Thoracic aorta endothelial cell (primary cell): ENCODE results near the gene PHYKPL. TPM values are rescaled to one million over a fixed set of nuclear protein-coding genes. Genes with fewer than 3 reads are reported as not detected.

Experiments
- total RNA-seq: library from RNA; depleted of rRNA; stranded (reverse); fragments of >200 nt; gene quantifications from 2 replicates; pipeline ENCODE4 v1.2.3, GENCODE V29; 2012

The PHYKPL gene
- 43.2 and 45.9 TPM in 2 replicates for total RNA-seq

GRCh38 chr5:178232124-178232919 lies at the start of gene PHYKPL:
PHYKPL (minus strand) TSS chr5:178232802; CDS start chr5:178232550, 252 bp downstream.

DNA sequence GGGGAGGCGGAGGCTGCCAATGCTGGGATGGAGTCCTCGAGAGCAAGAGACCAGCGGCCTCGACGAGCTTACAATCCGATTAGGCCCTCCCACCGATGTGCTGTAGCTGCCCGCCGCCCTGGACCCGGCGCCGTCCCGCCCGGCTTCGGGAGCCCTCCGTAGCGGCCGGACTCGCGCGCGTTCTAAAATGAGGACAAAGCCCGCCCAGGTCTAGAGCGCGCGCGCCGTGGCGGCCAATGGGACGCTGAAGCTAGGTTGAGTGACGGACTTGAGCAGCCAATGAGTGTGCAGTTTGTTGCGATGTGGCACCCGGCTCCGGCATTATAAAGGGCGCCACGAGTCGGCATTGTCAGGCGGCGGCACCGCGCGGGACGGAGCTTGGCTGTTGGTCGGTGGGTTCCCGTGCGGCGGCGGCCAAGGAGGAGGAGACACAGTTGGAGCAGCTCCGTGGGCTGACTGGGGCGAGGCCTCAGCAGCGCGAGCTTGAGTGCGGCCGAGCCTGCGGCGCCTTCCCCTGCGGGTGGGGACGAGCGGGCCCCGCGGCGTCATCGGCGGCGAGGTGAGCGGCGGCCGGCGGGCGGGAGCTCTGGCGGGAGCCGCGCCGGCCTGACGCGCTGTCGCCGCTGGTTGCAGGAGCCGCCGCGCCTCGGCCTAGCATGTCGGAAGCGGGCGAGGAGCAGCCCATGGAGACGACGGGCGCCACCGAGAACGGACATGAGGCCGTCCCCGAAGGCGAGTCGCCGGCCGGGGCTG lies 28.2 kb downstream of the PHYKPL start, which contains the start of gene HNRNPAB:
Gene HNRNPAB (plus strand): TSS at position 352 of the 753 bp plus-strand sequence. CDS start 305 bp downstream, at position 657.

DNA sequence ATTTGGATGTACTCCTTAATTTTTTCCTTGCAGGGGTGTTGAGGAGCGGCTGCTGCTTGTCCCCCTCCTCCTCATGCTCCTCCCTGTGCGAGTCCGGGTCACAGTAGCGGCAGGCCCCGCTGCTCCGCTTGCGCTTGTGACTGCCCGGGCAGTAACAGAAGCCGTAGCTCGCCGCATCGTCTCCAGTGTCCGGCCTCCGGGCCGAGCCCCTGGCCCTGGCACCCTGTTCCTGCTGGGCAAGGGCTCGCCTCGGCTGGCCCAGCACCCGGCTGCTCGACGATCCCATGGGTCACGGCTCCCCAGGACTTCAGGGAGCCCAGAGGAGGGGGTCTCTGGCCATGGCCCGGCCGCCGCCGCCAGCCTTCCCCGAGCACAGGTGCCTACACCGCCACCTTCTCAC lies 45.6 kb downstream of the PHYKPL start, which contains the start of gene GMCL2:
Gene GMCL2 (minus strand): TSS at position 358 of the 400 bp plus-strand sequence. CDS start 72 bp downstream, at position 286.

Other genes starting within 250 kb of the PHYKPL start
- gene PROP1, start 236.6 kb downstream of the PHYKPL start, total RNA-seq = not detected in 2 replicates
- gene N4BP3, start 119.3 kb downstream of the PHYKPL start, total RNA-seq = 16.0 and 20.8 TPM in 2 replicates
- 27.3 and 36.3 TPM in 2 replicates for gene RMND5B, start 101.8 kb downstream of the PHYKPL start, total RNA-seq
- gene NHP2, start 78.9 kb downstream of the PHYKPL start, total RNA-seq = 173 and 250 TPM in 2 replicates
- gene GMCL2, start 45.4 kb downstream of the PHYKPL start, total RNA-seq = not detected in 2 replicates
- 137 and 160 TPM in 2 replicates for gene HNRNPAB, start 28.3 kb downstream of the PHYKPL start, total RNA-seq